ENCODE measurements around the gene RHBDF2. TPM values are rescaled to one million over a fixed set of nuclear protein-coding genes. Genes with fewer than 3 reads are reported as not detected.

RHBDF2 gene
- total RNA-seq, 1 donor from 2014 or later = 189 TPM

- H3K36me3 Mint-ChIP-seq (ENCODE audit: low read depth) = no peaks in the 10 kb centered on the region
- H3K27ac Mint-ChIP-seq = no peak overlapping the region
- ChIA-PET CTCF (interaction anchor here (1.1 kb wide), 1 partner anchor 16 kb away, joined by 3 read pairs; no protein-coding TSS in a partner anchor), POLR2A (interaction anchor here (1.1 to 3.6 kb wide), 2 partner anchors 11 to 18 kb away, joined by 3 to 16 read pairs; no protein-coding TSS in a partner anchor)
- no peak for ATAC-seq (ENCODE audit: low read depth)
- intact Hi-C loops (cut with micrococcal nuclease) = no loop called here
- DNase-seq = no peak
- peak overlapping the region; percentile 59 for H3K4me3 Mint-ChIP-seq
- H3K27me3 Mint-ChIP-seq = peaks cover 20% of the 10 kb centered on the region
- no peaks in the 10 kb centered on the region for H3K9me3 Mint-ChIP-seq
- no peak for TF ChIP-seq CTCF (IDR thresholded peaks at IDR 0.05)
- H3K4me1 Mint-ChIP-seq = peaks cover 21% of the 10 kb centered on the region
Measured at GRCh38 chr17:76538941-76539570, 37.8 kb upstream of the RHBDF2 start.

GRCh38 chr17:76538281-76538931 is 37.2 kb upstream of the RHBDF2 start:
- no peaks in the 10 kb centered on the region for H3K9me3 Mint-ChIP-seq
- ChIA-PET CTCF (interaction anchor here (1.1 kb wide), 1 partner anchor 15 kb away, joined by 3 read pairs; no protein-coding TSS in a partner anchor), POLR2A (interaction anchor here (3.6 kb wide), 1 partner anchor 11 kb away, joined by 16 read pairs; no protein-coding TSS in a partner anchor)
- TF ChIP-seq CTCF (IDR thresholded peaks at IDR 0.05) = no peak
- H3K4me3 Mint-ChIP-seq = peak overlapping the region; percentile 55
- peaks cover 21% of the 10 kb centered on the region for H3K4me1 Mint-ChIP-seq
- H3K36me3 Mint-ChIP-seq (ENCODE audit: low read depth) = no peaks in the 10 kb centered on the region
- DNase-seq (no peak), ATAC-seq (ENCODE audit: low read depth) (no peak)
- intact Hi-C loops (cut with micrococcal nuclease) = no loop called here
- peaks cover 16% of the 10 kb centered on the region for H3K27me3 Mint-ChIP-seq
- no peak overlapping the region for H3K27ac Mint-ChIP-seq

- Mint-ChIP-seq H3K4me3 (peak within 1 kb of the TSS; percentile 59), H3K4me1 (peaks cover 24% of the 10 kb centered on the region), H3K9me3 (no peaks in the 10 kb centered on the region), H3K27ac (no peak within 1 kb of the TSS), H3K27me3 (peaks cover 16% of the 10 kb centered on the region), H3K36me3 (ENCODE audit: low read depth) (no peaks in the 10 kb centered on the region)
- POLR2A ChIA-PET = interaction anchor here (2.3 kb wide), 1 partner anchor 10 kb away, joined by 25 read pairs; no protein-coding TSS in a partner anchor
- CTCF ChIA-PET = interaction anchor here (1.6 kb wide), 1 partner anchor 9 kb away, joined by 8 read pairs; no protein-coding TSS in a partner anchor
- intact Hi-C loops (cut with micrococcal nuclease) = no loop called here
- no peak for DNase-seq
- peak; percentile 60 for ATAC-seq (ENCODE audit: low read depth)
- TF ChIP-seq CTCF (IDR thresholded peaks at IDR 0.05) = no peak
Measured at GRCh38 chr17:76537578-76538280, 36.5 kb upstream of the RHBDF2 start, which contains the start of gene CYGB. TSS of gene CYGB (minus strand) at chr17:76537709. CDS start at chr17:76537542, 167 bp downstream.

- Mint-ChIP-seq H3K27ac (no peak overlapping the region), H3K36me3 (ENCODE audit: low read depth) (no peaks in the 10 kb centered on the region), H3K27me3 (peaks cover 16% of the 10 kb centered on the region), H3K4me1 (peaks cover 24% of the 10 kb centered on the region), H3K4me3 (no peak overlapping the region), H3K9me3 (no peaks in the 10 kb centered on the region)
- POLR2A ChIA-PET = interaction anchor here (2.3 kb wide), 1 partner anchor 9 kb away, joined by 25 read pairs; no protein-coding TSS in a partner anchor
- ATAC-seq (ENCODE audit: low read depth) (no peak), DNase-seq (no peak)
- TF ChIP-seq CTCF (IDR thresholded peaks at IDR 0.05) = no peak
- CTCF ChIA-PET = interaction anchor here (1.5 to 1.6 kb wide), 2 partner anchors 10 to 14 kb away, joined by 5 to 8 read pairs; no protein-coding TSS in a partner anchor
- intact Hi-C loops (cut with micrococcal nuclease) = no loop called here
Measured at GRCh38 chr17:76537288-76537577, 36.0 kb upstream of the RHBDF2 start.
